Measurements from ENCODE around the gene SPATA16.

DNA sequence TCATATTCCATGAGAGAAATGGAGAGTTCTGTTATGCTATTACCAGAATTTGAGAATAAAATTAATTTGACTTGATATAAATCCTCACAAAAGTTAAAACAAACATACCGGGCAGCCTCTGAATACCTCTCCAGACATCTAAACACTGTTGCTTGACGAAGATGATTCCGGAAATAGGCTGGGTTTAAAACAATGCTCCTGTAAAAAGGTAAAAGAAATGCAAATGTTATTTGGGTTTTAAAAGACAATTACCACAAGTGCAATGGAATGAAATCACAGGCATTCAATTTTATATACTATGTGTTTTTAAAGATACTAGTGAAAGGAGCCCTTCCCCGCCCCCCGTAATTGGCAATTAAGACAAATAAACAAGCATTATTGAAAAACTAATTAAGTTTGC is 121.7 kb downstream of the SPATA16 start:
- no peak for TF ChIP-seq EZH2 (IDR thresholded peaks at IDR 0.05)
- TF ChIP-seq POLR2AphosphoS5 (IDR thresholded peaks at IDR 0.05; ENCODE audit: borderline replicate concordance, low read depth, low read length), result no peak
- TF ChIP-seq FOXP2 (optimal IDR thresholded peaks at IDR 0.05; ENCODE audit: control extremely low read depth, extremely low read length, insufficient read depth), result no peak
